HUES48 (cell line): ENCODE measurements around the gene GARNL3.

Experiments
- H3K27ac ChIP-seq: one replicate; pipeline ENCODE4 v1.7.0; 2013; ENCODE audit warnings: low read depth, low read length, inconsistent platforms
- H3K27me3 ChIP-seq: 2 replicates; pipeline ENCODE4 v1.6.1; 2013; ENCODE audit warnings: mild to moderate bottlenecking, low read length; ENCODE audit not compliant: control insufficient read depth, insufficient read depth
- H3K36me3 ChIP-seq: 2 replicates; pipeline ENCODE4 v1.6.1; 2013; ENCODE audit warnings: low read length; ENCODE audit not compliant: control insufficient read depth, insufficient read depth
- H3K4me1 ChIP-seq: 2 replicates; pipeline ENCODE4 v1.6.1; 2013; ENCODE audit warnings: mild to moderate bottlenecking, low read length; ENCODE audit not compliant: control insufficient read depth, insufficient read depth
- H3K4me3 ChIP-seq: 2 replicates; pipeline ENCODE4 v1.5.1; 2013; ENCODE audit warnings: mild to moderate bottlenecking, low read depth, low read length
- H3K9ac ChIP-seq: 2 replicates; pipeline ENCODE4 v1.6.1; 2013; ENCODE audit warnings: mild to moderate bottlenecking, low read depth, low read length, moderate library complexity
- H3K9me3 ChIP-seq: 2 replicates; pipeline ENCODE4 v1.6.1; 2013; ENCODE audit warnings: low read length; ENCODE audit not compliant: control insufficient read depth, insufficient read depth

GARNL3 gene

GRCh38 chr9:127396808-127397645 lies 132.5 kb downstream of the GARNL3 start, which contains the start of gene SLC2A8:
TSS of gene SLC2A8 (plus strand) at chr9:127397169. CDS start at chr9:127397231, 62 bp downstream.
- H3K27ac ChIP-seq = peak within 1 kb of the TSS; percentile 89
- peaks cover 11% of the 10 kb centered on the region; the same call in 1 of the 2 replicates for H3K27me3 ChIP-seq
- peak within 1 kb of the TSS; percentile 87 for H3K4me3 ChIP-seq
- peaks cover 11% of the 10 kb centered on the region; the same call in 1 of the 2 replicates for H3K4me1 ChIP-seq
- H3K9ac ChIP-seq = peak within 1 kb of the TSS; percentile 75; the same call in 1 of the 2 replicates
- H3K36me3 ChIP-seq = peaks cover 16% of the 10 kb centered on the region; the same call in 1 of the 2 replicates
- H3K9me3 ChIP-seq = no peaks in the 10 kb centered on the region

GRCh38 chr9:127397646-127398274 lies 133.2 kb downstream of the GARNL3 start:
- Histone ChIP-seq H3K36me3 (peaks cover 19% of the 10 kb centered on the region; the same call in 1 of the 2 replicates), H3K4me1 (peaks cover 11% of the 10 kb centered on the region; the same call in 1 of the 2 replicates), H3K27ac (peak overlapping the region; percentile 73), H3K27me3 (peaks cover 11% of the 10 kb centered on the region; the same call in 1 of the 2 replicates), H3K9me3 (no peaks in the 10 kb centered on the region), H3K9ac (peak overlapping the region; percentile 29; the same call in 1 of the 2 replicates), H3K4me3 (peak overlapping the region; percentile 76)

- no peaks in the 10 kb centered on the region for H3K9me3 ChIP-seq
- peaks cover 11% of the 10 kb centered on the region; the same call in 1 of the 2 replicates for H3K27me3 ChIP-seq
- H3K4me1 ChIP-seq = peaks cover 11% of the 10 kb centered on the region; the same call in 1 of the 2 replicates
- H3K27ac ChIP-seq = no peak overlapping the region
- H3K4me3 ChIP-seq = peak overlapping the region; percentile 76
- H3K9ac ChIP-seq = no peak overlapping the region
- peaks cover 19% of the 10 kb centered on the region; the same call in 1 of the 2 replicates for H3K36me3 ChIP-seq
Observed at GRCh38 chr9:127398275-127398647, 133.7 kb downstream of the GARNL3 start.

- Histone ChIP-seq H3K27ac (no peak overlapping the region), H3K36me3 (peaks cover 22% of the 10 kb centered on the region), H3K27me3 (peaks cover 11% of the 10 kb centered on the region; the same call in 1 of the 2 replicates), H3K4me3 (peak overlapping the region; percentile 76; the same call in 1 of the 2 replicates), H3K9ac (no peak overlapping the region), H3K9me3 (no peaks in the 10 kb centered on the region), H3K4me1 (peaks cover 11% of the 10 kb centered on the region; the same call in 1 of the 2 replicates)
Observed at GRCh38 chr9:127398715-127399400, 134.3 kb downstream of the GARNL3 start.

- Histone ChIP-seq H3K9ac (no peak overlapping the region), H3K27me3 (peaks cover 11% of the 10 kb centered on the region; the same call in 1 of the 2 replicates)
Observed at GRCh38 chr9:127399736-127400269, 135.2 kb downstream of the GARNL3 start.

GRCh38 chr9:127402401-127403090 lies 138.0 kb downstream of the GARNL3 start:
- no peaks in the 10 kb centered on the region for H3K27me3 ChIP-seq
- H3K36me3 ChIP-seq = peaks cover 42% of the 10 kb centered on the region
- peaks cover 5% of the 10 kb centered on the region; the same call in 1 of the 2 replicates for H3K4me1 ChIP-seq
- H3K4me3 ChIP-seq = no peak overlapping the region
- no peaks in the 10 kb centered on the region for H3K9me3 ChIP-seq
- no peak overlapping the region for H3K27ac ChIP-seq
- no peak overlapping the region for H3K9ac ChIP-seq

More at GRCh38 chr9:127399736-127400269, 135.2 kb downstream of the GARNL3 start:
- H3K36me3 ChIP-seq = peaks cover 29% of the 10 kb centered on the region
- H3K27ac ChIP-seq = no peak overlapping the region
- H3K4me3 ChIP-seq = no peak overlapping the region
- H3K9me3 ChIP-seq = no peaks in the 10 kb centered on the region
- H3K4me1 ChIP-seq = peaks cover 11% of the 10 kb centered on the region; the same call in 1 of the 2 replicates

GRCh38 chr9:127403507-127404192 lies 139.1 kb downstream of the GARNL3 start:
- H3K36me3 ChIP-seq = peaks cover 46% of the 10 kb centered on the region
- no peak overlapping the region for H3K4me3 ChIP-seq
- H3K4me1 ChIP-seq = no peaks in the 10 kb centered on the region
- no peaks in the 10 kb centered on the region for H3K27me3 ChIP-seq
- no peak overlapping the region for H3K27ac ChIP-seq
- no peaks in the 10 kb centered on the region for H3K9me3 ChIP-seq
- no peak overlapping the region for H3K9ac ChIP-seq

GRCh38 chr9:127404631-127405030 lies 140.1 kb downstream of the GARNL3 start:
- Histone ChIP-seq H3K9me3 (no peaks in the 10 kb centered on the region), H3K36me3 (peaks cover 46% of the 10 kb centered on the region), H3K27me3 (no peaks in the 10 kb centered on the region), H3K27ac (no peak overlapping the region), H3K9ac (no peak overlapping the region), H3K4me3 (no peak overlapping the region), H3K4me1 (no peaks in the 10 kb centered on the region)

- Histone ChIP-seq H3K4me3 (no peak overlapping the region), H3K9ac (no peak overlapping the region), H3K9me3 (no peaks in the 10 kb centered on the region), H3K27ac (no peak overlapping the region), H3K36me3 (peaks cover 43% of the 10 kb centered on the region), H3K4me1 (no peaks in the 10 kb centered on the region), H3K27me3 (no peaks in the 10 kb centered on the region)
Observed at GRCh38 chr9:127405344-127406125, 141.0 kb downstream of the GARNL3 start.
